HepG2 (cell line): ENCODE results near the gene FAM131A. TPM values are rescaled to one million over a fixed set of nuclear protein-coding genes. Genes with fewer than 3 reads are reported as not detected.

Experiments
- ESRRA ChIP-seq: sonication (generic); formaldehyde crosslinking; IDR thresholded peaks from 2 replicates; pipeline ENCODE4 v1.5.1; 2020; ENCODE audit warnings: mild to moderate bottlenecking, low read depth, missing genetic modification reagents
- KDM3A ChIP-seq: IDR thresholded peaks from 2 replicates; pipeline ENCODE4 v1.6.1; 2018; ENCODE audit warnings: low read depth, missing compliant biosample characterization
- MXD3 ChIP-seq: IDR thresholded peaks from 2 replicates; pipeline ENCODE4 v1.6.1; 2016; ENCODE audit warnings: mild to moderate bottlenecking, missing biosample characterization, missing genetic modification reagents
- MYNN ChIP-seq: sonication (generic); formaldehyde crosslinking; IDR thresholded peaks from 2 replicates; pipeline ENCODE4 v1.4.0; 2020; ENCODE audit warnings: mild to moderate bottlenecking, low read depth, missing genetic modification reagents
- PATZ1 ChIP-seq: sonication (generic); formaldehyde crosslinking; IDR thresholded peaks from 2 replicates; pipeline ENCODE4 v1.4.0; 2020; ENCODE audit warnings: missing genetic modification reagents
- PTBP1 ChIP-seq: fragments of 200-400 bp; formaldehyde crosslinking; IDR thresholded peaks from 2 replicates; pipeline ENCODE4 v1.6.1; 2018; ENCODE audit warnings: low read length, low read depth; ENCODE audit not compliant: poor library complexity, severe bottlenecking
- RARA ChIP-seq: IDR thresholded peaks from 2 replicates; pipeline ENCODE4 v1.6.1; 2016; ENCODE audit warnings: missing genetic modification reagents, missing compliant biosample characterization
- RCOR2 ChIP-seq: IDR thresholded peaks from 2 replicates; pipeline ENCODE4 v1.6.1; 2016; ENCODE audit warnings: missing biosample characterization, missing genetic modification reagents
- SKIL ChIP-seq: sonication (generic); formaldehyde crosslinking; IDR thresholded peaks from 2 replicates; pipeline ENCODE4 v1.8.0; 2022; ENCODE audit warnings: missing genetic modification reagents, mild to moderate bottlenecking, moderate library complexity, borderline replicate concordance
- SP140L ChIP-seq: sonication (generic); formaldehyde crosslinking; IDR thresholded peaks from 2 replicates; pipeline ENCODE4 v1.4.0; 2020; ENCODE audit warnings: missing genetic modification reagents, borderline replicate concordance
- ZFP36 ChIP-seq: fragments of 150-350 bp; IDR thresholded peaks from 2 replicates; pipeline ENCODE4 v1.6.1; 2018; ENCODE audit warnings: borderline replicate concordance, low read length, low read depth; ENCODE audit not compliant: partially characterized antibody
- ZFY ChIP-seq: sonication (generic); formaldehyde crosslinking; IDR thresholded peaks from 2 replicates; pipeline ENCODE4 v1.4.0; 2020; ENCODE audit warnings: missing genetic modification reagents
- ZNF256 ChIP-seq: sonication (generic); formaldehyde crosslinking; conservative IDR thresholded peaks from 2 replicates; pipeline ENCODE4 v1.4.0; 2020; ENCODE audit warnings: missing genetic modification reagents
- ZNF280B ChIP-seq: sonication (generic); formaldehyde crosslinking; IDR thresholded peaks from 2 replicates; pipeline ENCODE4 v1.5.0; 2020; ENCODE audit warnings: missing genetic modification reagents, mild to moderate bottlenecking, borderline replicate concordance
- ZNF367 ChIP-seq: sonication (generic); formaldehyde crosslinking; IDR thresholded peaks from 2 replicates; pipeline ENCODE4 v1.4.0; 2020; ENCODE audit warnings: missing genetic modification reagents, borderline replicate concordance
- ZNF432 ChIP-seq: sonication (generic); formaldehyde crosslinking; IDR thresholded peaks from 2 replicates; pipeline ENCODE4 v1.5.0; 2020; ENCODE audit warnings: missing genetic modification reagents, mild to moderate bottlenecking, borderline replicate concordance
- ZNF512B ChIP-seq: sonication (generic); formaldehyde crosslinking; IDR thresholded peaks from 2 replicates; pipeline ENCODE4 v1.5.1; 2020; ENCODE audit warnings: missing genetic modification reagents, mild to moderate bottlenecking, borderline replicate concordance
- ZNF737 ChIP-seq: sonication (generic); formaldehyde crosslinking; IDR thresholded peaks from 2 replicates; pipeline ENCODE4 v1.5.0; 2020; ENCODE audit warnings: missing genetic modification reagents, mild to moderate bottlenecking, borderline replicate concordance
- ZSCAN25 ChIP-seq: sonication (generic); formaldehyde crosslinking; IDR thresholded peaks from 2 replicates; pipeline ENCODE4 v1.8.0; 2022; ENCODE audit warnings: mild to moderate bottlenecking, missing genetic modification reagents
- polyA plus RNA-seq, 8 experiments: library from polyadenylated mRNA; depleted of rRNA in 3 of 8; stranded (reverse) in 7 of 8; unstranded in 1 of 8; fragments of >200 nt; fragmentation: Illumina TruSeq in 4 of 8; extraction: Trizol in 4 of 8; gene quantifications; 2 replicates each; pipeline versions ENCODE4 v1.2.1 to v1.2.3, GENCODE V29; 2011 to 2016; ENCODE audit warnings: low read depth in 4 of 8, missing spikeins in 1 of 8, mixed read lengths in 1 of 8; ENCODE audit not compliant: insufficient read depth in 1 of 8
- total RNA-seq, 5 experiments: library from RNA; depleted of rRNA; stranded (reverse); fragments of >200 nt; fragmentation: Illumina TruSeq; extraction: Trizol; gene quantifications; 2 replicates each; pipeline ENCODE4 v1.2.3, GENCODE V29; 2016; ENCODE audit warnings: low read depth in 1 of 5

FAM131A gene
- total and polyA plus RNA-seq, 2 of the 13 experiments (the other 11 are each of a cell fraction or from before 2014, with no cell fraction given), result 9.2 to 9.3 TPM

- no peak for TF ChIP-seq SP140L (CRISPR knock-in tag)
- no peak for TF ChIP-seq ZNF256
- TF ChIP-seq ZNF737 (CRISPR knock-in tag), result no peak; the same call in 1 of the 2 replicates
- peak; percentile 59 for TF ChIP-seq ESRRA (CRISPR knock-in tag)
- TF ChIP-seq RARA, result peak; percentile 12; the same call in 1 of the 2 replicates
- peak; percentile 68; the same call in 1 of the 2 replicates for TF ChIP-seq MXD3
- TF ChIP-seq SKIL (CRISPR knock-in tag), result 0 out of 2 replicates have a peak, but pooled peaks have one; percentile 10
- no peak for TF ChIP-seq ZNF367
- no peak for TF ChIP-seq ZFP36
- TF ChIP-seq KDM3A (CRISPR knock-in tag), result peak; percentile 59; the same call in 1 of the 2 replicates
- TF ChIP-seq ZNF432, result no peak
- peak; percentile 90 for TF ChIP-seq ZSCAN25 (CRISPR knock-in tag)
- TF ChIP-seq RCOR2 (CRISPR knock-in tag), result no peak
- no peak for TF ChIP-seq ZNF512B (CRISPR knock-in tag)
- TF ChIP-seq ZNF280B (CRISPR knock-in tag), result peak; percentile 65; the same call in 1 of the 2 replicates
- TF ChIP-seq ZFY (CRISPR knock-in tag), result peak; percentile 90
- no peak for TF ChIP-seq MYNN (CRISPR knock-in tag)
- peak; percentile 93 for TF ChIP-seq PATZ1 (CRISPR knock-in tag)
- TF ChIP-seq PTBP1, result no peak
Observed at GRCh38 chr3:184362668-184363546, 25.5 kb downstream of the FAM131A start (continued).
